Parathyroid adenoma (tissue), 2 donors: ENCODE measurements around the gene ST6GALNAC3.

ENCODE experiments used
- H2AFZ ChIP-seq: fragments of 300-600 bp; sonication (generic); one replicate; pipeline ENCODE4 v1.7.0; 2017; ENCODE audit warnings: antibody characterized with exemption, mild to moderate bottlenecking
- H3K27ac ChIP-seq: fragments of 300-600 bp; sonication (generic); one replicate; pipeline ENCODE4 v1.7.0; 2017
- H3K27me3 ChIP-seq: fragments of 300-600 bp; sonication (generic); one replicate; pipeline ENCODE4 v1.7.0; 2017; ENCODE audit warnings: low read length; ENCODE audit not compliant: control insufficient read depth, insufficient read depth
- H3K36me3 ChIP-seq: fragments of 300-600 bp; sonication (generic); one replicate; pipeline ENCODE4 v1.7.0; 2017; ENCODE audit warnings: low read length; ENCODE audit not compliant: control insufficient read depth, insufficient read depth
- H3K4me1 ChIP-seq: fragments of 300-600 bp; sonication (generic); one replicate; pipeline ENCODE4 v1.7.0; 2017; ENCODE audit warnings: control low read depth
- H3K4me2 ChIP-seq: fragments of 300-600 bp; sonication (generic); one replicate; pipeline ENCODE4 v1.7.0; 2017; ENCODE audit warnings: low read length
- H3K4me3 ChIP-seq: fragments of 300-600 bp; sonication (generic); one replicate; pipeline ENCODE4 v1.7.0; 2017; ENCODE audit warnings: low read depth, low read length
- H3K79me2 ChIP-seq: fragments of 300-600 bp; sonication (generic); one replicate; pipeline ENCODE4 v1.7.0; 2017; ENCODE audit warnings: control low read depth
- H3K9ac ChIP-seq: fragments of 300-600 bp; sonication (generic); one replicate; pipeline ENCODE4 v1.7.0; 2017; ENCODE audit warnings: mild to moderate bottlenecking
- H3K9me3 ChIP-seq: fragments of 300-600 bp; sonication (generic); one replicate; pipeline ENCODE4 v1.7.0; 2017; ENCODE audit warnings: low read length; ENCODE audit not compliant: control insufficient read depth
- CTCF ChIP-seq: fragments of 300-600 bp; sonication (generic); IDR thresholded peaks from one replicate; pipeline ENCODE4 v1.7.0; 2017; ENCODE audit warnings: antibody characterized with exemption, mild to moderate bottlenecking
- donor health status: primary hyperparathyroidism.

Gene ST6GALNAC3

GRCh38 chr1:76613886-76614285 is 539.3 kb downstream of the ST6GALNAC3 start:
- H3K9me3 ChIP-seq: no peaks in the 10 kb centered on the region
- H3K4me1 ChIP-seq: no peaks in the 10 kb centered on the region
- no peaks in the 10 kb centered on the region for H3K36me3 ChIP-seq
- no peak overlapping the region for H2AFZ ChIP-seq
- no peak overlapping the region for H3K4me3 ChIP-seq
- H3K27ac ChIP-seq: no peak overlapping the region
- no peaks in the 10 kb centered on the region for H3K27me3 ChIP-seq
- H3K79me2 ChIP-seq: no peaks in the 10 kb centered on the region
- H3K4me2 ChIP-seq: no peak overlapping the region
- H3K9ac ChIP-seq: no peak overlapping the region
- no peak for TF ChIP-seq CTCF

GRCh38 chr1:76615253-76616035 is 540.9 kb downstream of the ST6GALNAC3 start:
- H2AFZ ChIP-seq: no peak overlapping the region
- no peak overlapping the region for H3K9ac ChIP-seq
- no peak overlapping the region for H3K27ac ChIP-seq
- H3K4me1 ChIP-seq: no peaks in the 10 kb centered on the region
- TF ChIP-seq CTCF: no peak
- no peaks in the 10 kb centered on the region for H3K9me3 ChIP-seq
- no peak overlapping the region for H3K4me3 ChIP-seq
- H3K27me3 ChIP-seq: no peaks in the 10 kb centered on the region
- no peaks in the 10 kb centered on the region for H3K36me3 ChIP-seq
- no peak overlapping the region for H3K4me2 ChIP-seq
- H3K79me2 ChIP-seq: no peaks in the 10 kb centered on the region

- H3K27ac ChIP-seq: no peak overlapping the region
- H3K9me3 ChIP-seq: no peaks in the 10 kb centered on the region
- H3K9ac ChIP-seq: no peak overlapping the region
- no peaks in the 10 kb centered on the region for H3K4me1 ChIP-seq
- no peaks in the 10 kb centered on the region for H3K79me2 ChIP-seq
- H3K4me3 ChIP-seq: no peak overlapping the region
- TF ChIP-seq CTCF: no peak
- H3K36me3 ChIP-seq: no peaks in the 10 kb centered on the region
- H3K4me2 ChIP-seq: no peak overlapping the region
- H3K27me3 ChIP-seq: no peaks in the 10 kb centered on the region
- H2AFZ ChIP-seq: no peak overlapping the region
Measured at GRCh38 chr1:76620371-76620770, 545.8 kb downstream of the ST6GALNAC3 start.

GRCh38 chr1:76622774-76623528 is 548.4 kb downstream of the ST6GALNAC3 start:
- no peak overlapping the region for H2AFZ ChIP-seq
- H3K9me3 ChIP-seq: no peaks in the 10 kb centered on the region
- no peaks in the 10 kb centered on the region for H3K79me2 ChIP-seq
- no peak overlapping the region for H3K4me2 ChIP-seq
- no peak overlapping the region for H3K9ac ChIP-seq
- H3K4me1 ChIP-seq: no peaks in the 10 kb centered on the region
- H3K27me3 ChIP-seq: no peaks in the 10 kb centered on the region
- no peak for TF ChIP-seq CTCF
- no peak overlapping the region for H3K27ac ChIP-seq
- no peak overlapping the region for H3K4me3 ChIP-seq
- no peaks in the 10 kb centered on the region for H3K36me3 ChIP-seq
